ENCODE measurements around the gene RNF214.

The RNF214 gene

DNA sequence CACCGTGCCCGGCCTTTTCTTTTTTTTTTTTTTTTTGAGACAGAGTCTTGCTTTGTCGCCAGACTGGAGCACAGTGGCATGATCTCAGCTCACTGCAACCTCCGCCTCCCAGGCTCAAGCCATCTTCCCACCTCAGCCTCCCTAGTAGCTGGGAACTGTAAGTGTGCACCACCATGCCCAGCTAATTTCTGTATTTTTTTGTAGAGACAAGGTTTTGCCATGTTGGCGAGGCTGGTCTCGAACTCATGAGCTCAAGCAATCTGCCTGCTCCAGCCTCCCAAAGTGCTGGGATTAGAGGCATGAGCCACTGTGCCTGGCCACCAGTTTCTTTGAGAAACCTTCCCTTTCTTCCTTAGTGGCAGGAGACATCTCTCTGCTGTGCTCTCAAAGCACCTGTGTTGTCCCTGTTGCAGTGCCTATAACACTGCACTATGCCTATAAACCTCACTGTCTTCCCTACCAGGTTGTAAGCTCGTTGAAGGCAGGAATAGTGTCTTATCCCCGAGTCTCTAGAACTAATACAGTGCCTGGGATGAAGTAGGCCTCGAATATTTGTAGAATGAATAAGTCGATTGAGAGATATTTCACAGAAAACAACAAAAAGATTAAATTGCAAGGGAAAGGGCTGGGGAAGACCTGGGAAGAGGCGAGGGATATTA is 19.6 kb upstream of the RNF214 start:
- in situ Hi-C loops (cut with MboI; ENCODE audit: low sequenced_read_pairs) = no loop called here

GRCh38 chr11:117214404-117215110 is 17.9 kb upstream of the RNF214 start:
- in situ Hi-C loops (cut with MboI; ENCODE audit: low sequenced_read_pairs) = no loop called here

GRCh38 chr11:117217141-117218084 is 15.1 kb upstream of the RNF214 start:
- in situ Hi-C loops (cut with MboI; ENCODE audit: low sequenced_read_pairs) = no loop called here

- in situ Hi-C loops (cut with MboI; ENCODE audit: low sequenced_read_pairs) = no loop called here
Measured at GRCh38 chr11:117218133-117218915, 14.1 kb upstream of the RNF214 start.

- in situ Hi-C loops (cut with MboI; ENCODE audit: low sequenced_read_pairs) = no loop called here
Measured at GRCh38 chr11:117219001-117219400, 13.5 kb upstream of the RNF214 start.

DNA sequence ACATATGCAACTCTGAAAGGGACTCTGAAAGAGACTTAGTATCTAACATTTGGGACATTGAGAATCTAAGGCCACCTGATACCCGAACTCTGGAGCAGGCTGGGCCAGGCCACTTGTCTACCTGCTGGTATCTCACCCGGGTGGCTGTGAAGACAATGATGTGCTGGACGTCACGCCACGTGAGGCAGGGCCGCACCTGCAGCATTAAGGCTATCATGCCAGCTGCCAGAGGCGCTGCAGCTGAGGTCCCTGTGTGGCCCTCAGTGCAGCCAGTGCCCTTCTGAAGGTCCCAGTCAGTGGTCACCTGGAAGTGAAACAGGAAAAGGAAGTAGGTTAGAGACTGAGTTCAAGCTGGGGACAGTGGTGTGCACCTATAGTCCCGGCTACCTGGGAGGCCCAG is 13.0 kb upstream of the RNF214 start:
- in situ Hi-C loops (cut with MboI; ENCODE audit: low sequenced_read_pairs) = no loop called here

DNA sequence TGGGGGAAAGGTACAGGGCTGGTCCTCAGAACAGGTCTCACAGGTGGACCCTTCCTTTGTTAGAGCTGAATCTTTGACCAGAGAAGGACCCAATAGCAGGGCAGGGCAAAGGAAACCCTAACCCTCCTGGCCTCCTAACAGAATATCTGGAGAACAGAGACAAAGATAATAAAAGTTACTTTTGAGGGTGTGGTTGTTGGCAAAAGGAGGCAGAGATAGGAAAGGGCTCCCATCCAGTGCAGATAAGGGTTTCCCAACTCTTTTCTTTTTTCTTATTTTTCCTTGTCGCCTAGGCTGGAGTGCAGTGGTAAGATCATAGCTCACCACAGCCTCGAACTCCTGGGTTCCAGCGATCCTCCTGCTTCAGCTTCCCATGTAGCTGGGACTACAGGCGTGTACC is 12.5 kb upstream of the RNF214 start:
- in situ Hi-C loops (cut with MboI; ENCODE audit: low sequenced_read_pairs) = no loop called here

GRCh38 chr11:117220568-117220967 is 11.9 kb upstream of the RNF214 start:
- in situ Hi-C loops (cut with MboI; ENCODE audit: low sequenced_read_pairs) = no loop called here

- in situ Hi-C loops (cut with MboI; ENCODE audit: low sequenced_read_pairs) = no loop called here
Measured at GRCh38 chr11:117220999-117221774, 11.3 kb upstream of the RNF214 start.

GRCh38 chr11:117221775-117222517 is 10.5 kb upstream of the RNF214 start:
- in situ Hi-C loops (cut with MboI; ENCODE audit: low sequenced_read_pairs) = no loop called here

DNA sequence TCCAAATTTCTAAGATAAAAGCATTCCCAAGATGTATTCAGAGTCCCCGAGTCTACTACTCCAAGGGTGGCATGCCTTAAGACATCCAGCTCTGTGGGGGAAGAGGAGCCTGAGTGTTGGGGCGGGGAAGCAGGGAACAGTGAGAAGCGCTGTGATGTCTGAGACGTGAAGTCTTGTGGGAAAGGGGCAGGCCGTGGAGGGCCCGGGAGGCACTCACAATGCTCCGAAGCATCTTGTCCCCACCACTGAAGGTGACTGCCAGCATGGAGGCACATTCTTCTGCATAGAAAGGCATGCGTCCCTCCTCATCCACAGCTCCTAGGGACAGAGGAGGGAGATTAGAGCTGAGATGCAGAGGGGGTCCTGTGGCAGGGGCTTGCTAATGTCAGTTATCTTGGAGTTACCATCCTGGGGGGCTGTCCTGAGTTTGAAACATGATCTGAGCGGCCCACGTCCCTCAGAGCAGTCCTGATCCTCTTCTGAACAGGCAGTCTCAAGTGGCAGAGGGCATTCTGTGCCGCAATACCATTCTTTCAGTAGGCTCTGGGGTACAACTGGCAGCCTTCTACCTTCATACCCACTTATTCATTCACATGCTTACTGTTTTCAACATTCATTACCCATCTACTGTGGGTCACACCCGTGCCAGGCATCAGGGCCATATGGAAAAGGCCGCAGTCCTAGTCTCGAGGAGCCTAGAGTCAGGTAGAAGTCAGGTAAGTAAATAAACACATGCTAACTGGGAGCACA is 9.3 kb upstream of the RNF214 start:
- in situ Hi-C loops (cut with MboI; ENCODE audit: low sequenced_read_pairs) = no loop called here

DNA sequence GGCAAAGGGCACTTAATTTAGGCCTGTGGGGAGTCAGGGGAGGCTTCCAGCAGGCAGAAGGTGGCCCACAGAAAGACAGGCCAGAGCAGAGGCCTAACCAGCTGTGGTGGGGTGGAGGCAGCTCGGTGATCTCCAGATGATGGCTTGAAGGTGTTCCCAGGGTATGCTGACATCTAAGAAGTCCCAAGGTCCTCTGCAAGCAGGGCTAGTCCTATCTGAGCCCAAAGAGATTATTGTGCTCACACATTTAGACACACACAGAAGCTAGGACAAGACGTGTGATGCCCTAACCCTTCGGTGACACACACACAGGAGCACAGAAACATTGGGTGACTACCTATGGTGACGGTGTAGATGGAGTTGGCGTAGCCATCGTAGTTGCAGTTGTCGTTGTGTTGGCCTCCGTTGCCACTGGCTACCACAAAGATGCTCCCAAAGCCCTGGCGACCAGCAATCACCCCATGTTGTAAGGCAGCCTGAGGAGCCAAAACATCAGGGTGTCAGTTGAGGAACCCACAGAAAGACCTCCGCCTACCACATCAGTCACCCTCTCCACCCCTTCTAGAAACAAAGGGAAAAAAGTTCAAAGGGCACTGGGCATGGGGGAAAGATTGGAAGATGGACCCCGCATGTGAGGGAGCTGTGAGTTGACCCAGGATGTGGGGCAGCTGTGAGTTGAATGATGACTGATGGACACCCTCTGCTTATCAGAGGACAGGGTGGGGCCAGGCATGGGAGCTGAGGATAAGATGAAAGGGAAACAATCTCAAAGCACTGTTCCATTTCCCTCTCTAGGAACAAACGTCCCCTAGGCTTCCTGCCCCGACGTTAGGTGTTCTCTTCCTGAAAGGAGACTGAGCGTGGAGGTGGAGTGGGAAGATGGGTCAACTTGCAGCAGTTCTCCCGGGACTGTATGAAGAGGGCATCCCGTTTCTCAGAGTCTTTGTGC is 8.5 kb upstream of the RNF214 start:
- in situ Hi-C loops (cut with MboI; ENCODE audit: low sequenced_read_pairs) = no loop called here

DNA sequence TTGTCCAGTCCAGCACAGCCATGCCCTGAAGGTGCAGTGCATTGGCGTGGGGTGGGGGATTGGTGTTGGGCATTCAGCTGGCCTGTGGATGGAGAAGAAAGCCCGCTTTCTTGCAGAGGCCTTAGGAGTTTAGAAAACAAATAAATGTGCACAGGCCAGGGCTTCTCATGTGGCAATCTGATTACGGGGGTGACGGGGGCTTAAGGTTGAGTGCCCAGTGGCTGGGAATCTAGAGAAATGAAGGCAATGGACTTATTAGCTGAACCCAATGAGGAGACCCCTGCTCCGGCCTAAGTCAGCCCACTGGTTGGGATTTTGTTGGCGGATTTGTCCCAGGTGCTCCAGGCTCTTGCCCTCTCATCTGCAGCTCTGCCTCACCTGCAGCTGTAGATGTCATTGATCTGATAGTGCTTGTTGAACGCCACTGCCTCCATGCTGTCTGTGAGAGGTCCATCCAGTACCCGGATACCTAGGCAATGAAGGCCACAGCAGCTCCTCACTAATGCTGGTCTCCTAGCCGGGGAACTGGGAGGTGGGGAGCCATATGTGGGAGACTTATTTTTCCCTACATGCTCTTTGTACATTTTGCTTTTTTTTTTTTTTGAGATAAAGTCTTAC is 6.8 kb upstream of the RNF214 start:
- in situ Hi-C loops (cut with MboI; ENCODE audit: low sequenced_read_pairs) = no loop called here

- in situ Hi-C loops (cut with MboI; ENCODE audit: low sequenced_read_pairs) = no loop called here
Measured at GRCh38 chr11:117226388-117227385, 5.8 kb upstream of the RNF214 start.

GRCh38 chr11:117228091-117228490 is 4.4 kb upstream of the RNF214 start:
- in situ Hi-C loops (cut with MboI; ENCODE audit: low sequenced_read_pairs) = no loop called here

DNA sequence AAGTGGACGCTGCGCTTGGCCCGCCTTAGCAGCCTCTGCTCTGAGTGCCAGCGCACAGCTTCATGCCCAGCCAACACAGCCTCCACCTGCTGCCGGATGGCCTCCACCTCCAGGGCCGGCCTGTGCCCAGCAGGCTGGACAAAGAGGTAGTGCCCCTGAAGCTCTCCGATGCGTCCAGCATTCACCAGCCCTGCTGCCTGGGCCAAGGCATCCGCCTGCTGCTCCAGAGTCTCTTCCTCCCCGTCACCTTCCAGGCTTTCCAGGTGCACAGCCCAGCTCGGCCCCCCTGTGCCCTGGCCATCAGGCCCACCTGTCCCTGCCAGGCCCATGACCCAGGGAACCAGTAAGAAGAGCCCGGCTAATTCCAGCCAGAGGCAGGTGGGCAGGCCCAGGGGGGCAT is 3.1 kb upstream of the RNF214 start:
- in situ Hi-C loops (cut with MboI; ENCODE audit: low sequenced_read_pairs) = no loop called here

All from HL-60/S4 (cell line).